ENCODE data around the gene GBGT1.
A peak's percentile ranks its signal among the peaks of the same experiment; 100 is the strongest.

Gene GBGT1

DNA sequence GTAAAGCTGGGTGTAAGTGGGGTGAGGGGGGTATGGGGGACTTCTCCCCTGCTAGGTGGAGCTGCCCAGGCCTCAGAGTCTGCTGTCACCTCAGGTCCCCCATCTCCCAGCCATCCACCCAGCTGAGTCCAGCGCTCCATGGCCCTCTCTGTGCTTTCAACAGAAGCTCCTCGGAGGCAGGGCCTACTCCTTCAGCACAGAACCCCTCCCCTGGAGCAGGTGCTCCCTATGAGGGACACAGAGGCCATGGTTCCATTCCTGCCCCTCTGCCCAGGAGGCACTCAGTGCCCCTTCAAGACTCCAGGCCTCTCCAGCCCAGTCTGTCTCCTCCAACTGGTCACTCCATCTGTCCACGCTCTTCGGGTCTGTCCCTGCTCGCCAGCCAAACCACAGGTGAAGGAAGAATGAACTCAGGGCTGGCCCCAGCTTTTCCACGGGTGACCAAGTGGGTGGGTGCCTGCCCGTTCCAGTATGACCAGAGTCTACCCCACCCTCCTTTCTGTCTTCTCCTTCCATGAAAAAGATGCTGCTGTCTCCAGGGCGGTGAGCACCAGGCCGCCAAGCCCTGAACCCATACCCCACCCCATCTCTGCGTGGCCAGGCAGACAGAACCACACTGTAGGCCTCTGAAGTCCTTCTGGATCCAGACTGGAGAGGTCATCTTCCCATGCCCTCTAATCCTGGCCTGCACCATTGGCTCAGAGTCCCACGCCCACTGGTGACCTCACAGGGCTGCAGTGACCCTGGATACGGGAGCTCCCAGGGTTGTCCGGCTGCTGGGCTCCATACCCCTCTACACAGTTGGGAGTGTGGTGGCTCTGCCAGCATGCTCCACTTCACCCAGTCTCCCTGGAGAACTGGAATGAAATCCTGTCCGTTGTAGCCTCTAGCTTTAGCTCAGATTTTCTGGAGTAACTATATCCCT, 11.9 kb downstream of the GBGT1 start:
- DNase-seq (ENCODE audit: extremely low spot score), result no peak
- ChIA-PET CTCF (interaction anchor here (0.8 to 10.7 kb wide), 5 partner anchors 6 to 130 kb away, joined by 3 to 473 read pairs (median 6); partner anchors contain the start of gene RALGDS), POLR2A (no interaction called here)
- TF ChIP-seq, protein P1, sequence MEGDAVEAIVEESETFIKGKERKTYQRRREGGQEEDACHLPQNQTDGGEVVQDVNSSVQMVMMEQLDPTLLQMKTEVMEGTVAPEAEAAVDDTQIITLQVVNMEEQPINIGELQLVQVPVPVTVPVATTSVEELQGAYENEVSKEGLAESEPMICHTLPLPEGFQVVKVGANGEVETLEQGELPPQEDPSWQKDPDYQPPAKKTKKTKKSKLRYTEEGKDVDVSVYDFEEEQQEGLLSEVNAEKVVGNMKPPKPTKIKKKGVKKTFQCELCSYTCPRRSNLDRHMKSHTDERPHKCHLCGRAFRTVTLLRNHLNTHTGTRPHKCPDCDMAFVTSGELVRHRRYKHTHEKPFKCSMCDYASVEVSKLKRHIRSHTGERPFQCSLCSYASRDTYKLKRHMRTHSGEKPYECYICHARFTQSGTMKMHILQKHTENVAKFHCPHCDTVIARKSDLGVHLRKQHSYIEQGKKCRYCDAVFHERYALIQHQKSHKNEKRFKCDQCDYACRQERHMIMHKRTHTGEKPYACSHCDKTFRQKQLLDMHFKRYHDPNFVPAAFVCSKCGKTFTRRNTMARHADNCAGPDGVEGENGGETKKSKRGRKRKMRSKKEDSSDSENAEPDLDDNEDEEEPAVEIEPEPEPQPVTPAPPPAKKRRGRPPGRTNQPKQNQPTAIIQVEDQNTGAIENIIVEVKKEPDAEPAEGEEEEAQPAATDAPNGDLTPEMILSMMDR (IDR thresholded peaks at IDR 0.05; ENCODE audit: control extremely low read depth, extremely low read depth, low read depth, missing control alignments), result no peak

GRCh38 chr9:133151041-133151440, 12.7 kb downstream of the GBGT1 start:
- TF ChIP-seq, protein P1 (IDR thresholded peaks at IDR 0.05; ENCODE audit: control extremely low read depth, extremely low read depth, low read depth, missing control alignments), result no peak
- ChIA-PET CTCF (interaction anchor here (1.2 to 10.7 kb wide), 4 partner anchors 7 to 129 kb away, joined by 4 to 473 read pairs (median 50); partner anchors contain the start of gene RALGDS), POLR2A (no interaction called here)
- no peak for DNase-seq (ENCODE audit: extremely low spot score)

DNA sequence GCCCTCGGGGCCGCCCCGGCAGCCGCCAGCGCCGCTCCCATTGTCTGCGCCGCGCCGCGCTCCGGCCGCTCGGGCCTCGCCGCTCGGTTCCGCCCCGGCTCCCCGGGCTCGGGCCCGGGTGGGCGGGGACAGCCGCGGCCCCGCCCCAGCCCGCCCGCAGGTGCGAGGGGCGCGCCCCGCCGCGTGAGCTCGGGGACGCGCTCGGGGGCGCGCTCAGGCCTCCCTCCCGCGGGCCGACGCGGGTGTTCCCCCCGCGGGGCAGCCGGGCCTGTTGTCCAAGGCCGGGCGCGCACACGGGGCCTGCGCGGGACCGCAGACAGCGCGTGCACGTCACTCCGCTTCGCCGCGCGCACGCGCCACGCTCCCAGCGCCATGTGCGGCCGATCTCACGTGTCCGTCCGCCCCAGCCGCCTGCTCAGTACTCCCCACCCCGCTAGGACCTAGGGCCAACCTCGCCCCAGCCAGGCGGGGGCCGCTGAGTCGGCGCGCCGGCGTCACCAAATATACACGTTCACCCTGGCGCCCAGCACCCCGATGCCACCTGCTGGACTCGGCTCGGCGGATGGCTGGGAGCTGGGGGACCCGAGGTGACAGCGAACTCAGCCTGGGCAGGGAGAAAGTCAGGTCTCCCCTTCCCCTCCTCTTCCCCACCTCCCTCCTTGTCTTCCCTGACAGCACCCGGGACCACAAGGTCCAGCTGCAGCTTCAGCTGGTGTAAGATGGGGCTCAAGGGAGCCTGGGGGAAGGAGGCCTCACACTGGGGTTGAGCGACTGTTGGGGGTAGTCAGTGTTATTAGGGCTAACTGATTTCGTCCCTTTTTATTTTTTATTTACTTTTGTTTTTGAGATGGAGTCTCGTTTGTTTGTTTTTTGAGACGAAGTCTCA, 14.3 kb downstream of the GBGT1 start:
- POLR2A ChIA-PET, result interaction anchor here (0.6 to 2.0 kb wide), 4 partner anchors 32 to 431 kb away, joined by 3 to 7 read pairs (median 5); partner anchors contain the start of gene GTF3C5
- TF ChIP-seq, protein P1 (IDR thresholded peaks at IDR 0.05; ENCODE audit: control extremely low read depth, extremely low read depth, low read depth, missing control alignments), result peak; percentile 29
- CTCF ChIA-PET, result interaction anchor here (0.8 to 10.7 kb wide), 9 partner anchors 8 to 127 kb away, joined by 3 to 473 read pairs (median 13); partner anchors contain the start of genes GBGT1 and RALGDS
- DNase-seq (ENCODE audit: extremely low spot score), result peak; percentile 95

GRCh38 chr9:133148199-133149129, 15.2 kb downstream of the GBGT1 start:
- DNase-seq (ENCODE audit: extremely low spot score), result no peak
- TF ChIP-seq, protein P1 (IDR thresholded peaks at IDR 0.05; ENCODE audit: control extremely low read depth, extremely low read depth, low read depth, missing control alignments), result no peak
- POLR2A ChIA-PET, result interaction anchor here (1.4 to 2.0 kb wide), 2 partner anchors 29 to 34 kb away, joined by 7 read pairs; no protein-coding TSS in a partner anchor
- CTCF ChIA-PET, result interaction anchor here (0.8 to 10.7 kb wide), 19 partner anchors 9 to 126 kb away, joined by 3 to 473 read pairs (median 9); partner anchors contain the start of gene RALGDS

DNA sequence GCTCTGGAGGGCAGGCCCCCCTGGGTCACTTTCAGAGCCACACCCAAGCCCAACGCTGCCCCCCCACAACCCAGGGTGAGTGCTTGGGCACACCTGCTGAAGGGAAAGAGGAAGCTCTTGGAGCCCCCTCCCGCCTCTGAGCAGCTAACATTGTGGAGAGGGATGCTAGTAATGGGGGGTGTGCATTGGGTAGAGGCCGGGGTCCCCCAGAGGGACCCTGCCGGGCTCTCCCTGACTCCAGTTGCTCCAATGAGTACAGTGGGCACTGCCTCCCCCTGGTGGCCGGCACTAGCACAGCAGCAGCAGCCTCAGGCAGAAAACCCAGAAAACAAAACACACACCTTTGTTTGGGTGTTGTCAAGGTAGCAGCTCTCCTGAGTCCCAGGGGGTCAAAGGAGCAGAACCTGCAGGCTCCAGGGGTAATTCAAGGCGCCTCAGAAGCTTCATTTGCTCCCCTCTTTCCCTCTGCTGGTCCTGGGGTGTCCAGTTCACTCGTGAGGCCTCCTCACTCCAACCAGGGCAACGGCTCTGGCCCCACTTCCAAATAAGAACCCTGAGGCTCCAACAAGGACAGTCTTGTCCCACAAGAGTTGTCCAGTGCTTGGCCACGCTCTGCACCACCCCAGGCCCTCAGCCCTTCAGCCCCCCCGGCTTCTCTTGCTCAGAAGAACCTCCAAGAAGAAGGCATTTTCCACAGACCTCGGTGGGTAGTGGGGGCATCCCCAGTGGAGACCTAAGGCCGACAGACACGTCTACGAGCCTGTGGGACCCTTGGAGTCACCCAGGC, 16.1 kb downstream of the GBGT1 start:
- peak; percentile 83 for DNase-seq (ENCODE audit: extremely low spot score)
- TF ChIP-seq, protein P1 (IDR thresholded peaks at IDR 0.05; ENCODE audit: control extremely low read depth, extremely low read depth, low read depth, missing control alignments), result peak; percentile 96
- ChIA-PET POLR2A (interaction anchor here (1.2 to 1.4 kb wide), 2 partner anchors 25 to 29 kb away, joined by 3 to 7 read pairs; no protein-coding TSS in a partner anchor), CTCF (interaction anchor here (0.7 to 10.7 kb wide), 26 partner anchors 9 to 208 kb away, joined by 3 to 473 read pairs (median 5); partner anchors contain the start of genes GBGT1, GTF3C5, RALGDS and SURF1)
